KG1 (cell line): ENCODE results near the gene NABP1.

Experiments
- DNase-seq: peaks from one replicate; lab custom pipeline; 2025; lab: John Stamatoyannopoulos, UW

The NABP1 gene

DNA sequence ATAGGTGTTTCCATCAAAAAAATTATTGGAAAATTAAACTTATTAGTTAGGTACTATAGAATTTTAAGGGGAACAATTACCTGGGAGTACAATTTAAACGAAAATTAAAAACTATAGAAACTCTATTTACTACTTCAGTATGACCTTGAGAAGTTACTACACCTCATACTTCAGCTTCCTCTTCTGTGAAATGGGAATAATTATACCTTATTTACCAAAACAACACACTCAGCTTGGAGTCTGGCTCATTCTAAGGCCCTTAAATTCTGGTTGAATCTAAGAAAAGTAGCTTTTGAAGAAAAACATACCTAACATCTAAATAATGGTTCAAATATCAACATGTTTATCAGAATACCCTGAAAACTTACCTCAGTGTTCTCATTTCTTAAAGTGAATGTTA is 2.7 kb downstream of the NABP1 start:
- no peak for DNase-seq

DNA sequence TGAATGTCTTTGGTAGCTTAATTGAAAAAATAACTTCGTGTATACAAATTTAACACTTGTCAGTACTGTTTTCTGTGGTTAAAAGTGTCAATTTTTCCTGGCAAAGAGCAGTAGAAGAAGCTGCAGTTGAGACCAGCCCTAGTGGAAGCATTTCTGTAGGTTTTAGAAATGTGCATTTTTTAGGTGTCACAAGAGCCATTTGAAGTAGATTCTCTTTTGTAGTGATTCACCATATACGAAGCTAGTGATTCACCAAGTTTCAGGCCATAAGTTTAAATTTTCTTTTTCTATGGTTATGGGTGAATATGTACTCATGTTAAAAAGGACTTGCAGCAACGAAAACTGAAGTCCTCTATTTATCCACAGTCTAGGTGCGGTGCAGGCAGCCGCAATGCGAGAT is 4.2 kb downstream of the NABP1 start:
- DNase-seq, result no peak

DNA sequence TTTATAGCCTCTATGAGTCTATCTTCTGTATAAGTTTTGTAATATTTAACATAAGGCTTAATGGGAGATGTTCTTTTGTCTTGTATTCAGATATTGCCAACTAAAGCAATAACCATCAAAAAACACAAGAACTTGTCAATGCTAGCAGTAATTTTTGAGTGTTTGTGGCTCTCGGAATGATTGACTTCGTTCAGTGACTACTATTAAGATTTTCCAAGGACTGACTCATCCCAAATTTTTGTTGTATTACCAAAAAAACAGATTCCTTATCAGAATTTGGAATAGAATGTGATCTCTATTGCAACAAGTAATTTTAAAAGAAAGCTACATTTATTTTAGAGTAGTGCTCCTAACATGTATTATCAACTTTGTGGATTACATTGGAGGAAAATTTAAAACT is 8.1 kb downstream of the NABP1 start:
- no peak for DNase-seq

DNA sequence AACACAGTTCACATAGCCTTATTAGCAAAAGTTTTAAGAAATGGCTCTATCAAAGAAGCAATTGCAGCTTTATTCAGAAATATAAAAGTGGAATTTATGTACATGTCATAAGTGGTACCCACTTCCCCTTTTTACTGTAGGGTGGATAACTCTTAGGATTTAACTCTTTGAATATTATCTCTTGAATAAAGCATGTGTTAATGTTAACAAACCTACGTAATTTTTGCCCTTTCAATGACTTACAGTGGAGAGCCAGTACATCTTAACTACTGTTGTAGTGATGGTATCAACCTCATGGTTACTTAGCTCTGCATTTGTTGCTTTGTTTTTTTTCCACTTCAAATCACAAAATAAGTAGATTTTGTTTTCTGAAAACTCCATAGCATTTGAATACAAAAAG is 8.8 kb downstream of the NABP1 start:
- no peak for DNase-seq

DNA sequence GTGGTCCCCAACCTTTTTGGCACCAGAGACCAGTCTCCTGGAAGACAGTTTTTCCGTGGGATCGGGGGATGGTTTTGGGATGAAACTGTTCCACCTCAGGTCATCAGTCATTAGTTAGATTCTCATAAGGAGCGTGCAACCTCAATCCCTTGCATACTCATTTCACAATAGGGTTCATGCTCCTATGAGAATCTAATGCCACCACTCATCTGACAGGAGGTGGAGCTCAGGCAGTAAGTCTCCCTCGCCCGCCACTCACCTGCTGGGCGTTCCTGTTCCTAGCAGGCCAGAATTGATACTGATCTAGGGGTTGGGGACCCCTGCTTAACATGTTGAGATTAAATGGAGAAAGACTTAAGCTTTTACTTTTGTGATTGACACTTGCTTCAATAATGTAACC is 9.9 kb downstream of the NABP1 start:
- no peak for DNase-seq

DNA sequence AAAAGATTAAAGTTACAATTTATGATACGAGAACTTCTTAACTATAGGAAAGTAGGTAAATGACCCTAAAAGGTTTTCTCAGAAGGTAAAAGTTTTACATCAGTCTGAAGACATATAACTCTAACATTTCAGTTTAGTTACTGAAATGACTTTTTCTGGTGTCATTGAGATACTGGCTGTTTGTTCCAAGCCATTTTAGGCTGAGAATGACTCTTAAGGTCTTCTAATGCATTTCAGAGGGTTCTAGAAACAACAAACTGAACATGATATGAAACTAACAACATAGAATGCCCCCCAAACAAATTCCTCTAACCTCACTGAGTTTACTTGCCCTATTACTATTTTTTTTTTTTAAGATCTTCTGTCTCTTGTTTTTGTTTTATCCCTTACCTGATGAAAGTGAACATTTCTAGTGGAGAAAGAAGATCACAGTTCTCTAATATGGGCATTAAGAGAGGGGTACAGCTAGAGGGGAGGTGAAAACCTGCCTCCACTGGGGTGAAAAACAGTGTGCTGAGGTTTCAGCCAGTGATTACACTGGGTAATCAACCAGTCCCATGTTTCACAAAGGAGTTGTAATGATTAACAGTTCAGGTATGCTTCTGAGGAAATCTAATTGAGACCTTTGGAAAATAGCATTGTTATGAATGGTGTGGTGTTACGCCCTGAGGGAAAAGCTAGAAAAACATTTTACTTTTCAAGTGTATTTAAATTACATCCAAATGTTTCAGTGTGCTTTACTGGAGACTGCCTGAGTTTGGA is 11.2 kb downstream of the NABP1 start:
- no peak for DNase-seq

DNA sequence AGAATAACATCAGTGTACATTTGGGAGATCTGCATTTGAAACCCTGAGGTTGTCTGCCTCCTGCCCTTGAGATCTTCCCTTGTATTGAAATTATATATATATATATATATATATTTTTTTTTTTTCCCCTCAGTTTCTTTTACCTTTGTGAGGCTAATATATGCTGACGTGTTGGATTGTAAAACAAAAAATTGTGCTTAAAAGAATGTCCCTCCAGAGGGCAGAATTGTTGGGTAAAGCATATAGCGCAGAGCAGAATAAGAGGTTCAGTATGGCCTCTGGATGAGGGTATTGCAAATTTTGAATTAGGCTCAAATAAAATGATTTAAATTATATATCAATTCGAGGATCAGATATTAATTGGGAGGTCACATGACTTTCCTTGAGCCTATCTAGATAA is 12.4 kb downstream of the NABP1 start:
- DNase-seq, result no peak

DNA sequence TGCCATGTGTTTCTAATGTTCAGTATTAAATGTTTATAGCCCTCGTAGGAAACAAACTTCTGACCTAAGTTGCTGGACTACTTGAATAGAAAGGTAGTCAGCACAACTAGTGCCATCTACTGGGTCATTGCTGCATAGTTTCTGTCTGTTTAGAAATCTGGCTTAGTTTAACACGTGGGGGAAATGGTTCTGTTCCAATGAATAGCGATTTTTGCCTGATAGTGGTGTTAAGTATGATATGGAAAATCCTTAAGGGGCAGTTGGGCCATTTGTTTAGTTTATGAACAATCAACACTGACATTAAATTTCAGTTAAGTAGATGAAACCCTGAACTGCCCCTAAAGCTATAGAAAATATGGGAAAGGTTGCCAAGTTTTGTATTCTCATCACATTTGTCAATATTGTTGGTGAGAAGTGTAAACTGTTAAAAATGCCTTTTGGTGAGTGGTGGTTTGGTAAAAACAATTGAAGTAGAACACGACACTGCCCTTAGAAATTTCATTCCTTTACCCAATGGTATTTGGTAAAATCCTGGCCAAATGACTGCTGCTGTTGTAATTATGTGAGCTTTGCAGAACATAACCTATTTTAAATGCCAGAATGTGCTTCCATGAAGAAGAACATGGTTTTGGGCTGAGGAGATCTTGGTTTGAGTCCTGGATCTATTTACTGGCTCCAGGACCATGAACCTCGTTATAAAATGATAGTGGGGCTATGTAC is 13.2 kb downstream of the NABP1 start:
- no peak for DNase-seq

DNA sequence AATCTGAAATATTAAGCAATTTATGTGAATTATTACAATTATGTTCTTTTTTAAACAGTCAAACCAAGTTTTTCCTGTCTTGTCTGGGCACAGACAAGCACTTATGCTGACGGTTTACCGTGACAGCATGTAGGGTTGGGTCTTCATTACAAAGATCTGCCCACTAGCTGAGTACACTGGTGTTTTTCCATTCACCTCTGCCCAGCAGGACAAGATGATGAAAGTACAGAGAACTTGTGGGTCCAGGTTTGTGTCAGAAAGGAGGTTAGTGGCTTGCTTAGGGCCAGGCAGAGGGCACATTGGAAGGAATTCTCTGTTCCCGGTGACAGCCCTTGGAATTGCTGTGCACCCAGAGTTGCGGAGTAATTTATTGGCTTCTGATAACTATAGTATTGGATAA is 14.0 kb downstream of the NABP1 start:
- DNase-seq, result no peak

DNA sequence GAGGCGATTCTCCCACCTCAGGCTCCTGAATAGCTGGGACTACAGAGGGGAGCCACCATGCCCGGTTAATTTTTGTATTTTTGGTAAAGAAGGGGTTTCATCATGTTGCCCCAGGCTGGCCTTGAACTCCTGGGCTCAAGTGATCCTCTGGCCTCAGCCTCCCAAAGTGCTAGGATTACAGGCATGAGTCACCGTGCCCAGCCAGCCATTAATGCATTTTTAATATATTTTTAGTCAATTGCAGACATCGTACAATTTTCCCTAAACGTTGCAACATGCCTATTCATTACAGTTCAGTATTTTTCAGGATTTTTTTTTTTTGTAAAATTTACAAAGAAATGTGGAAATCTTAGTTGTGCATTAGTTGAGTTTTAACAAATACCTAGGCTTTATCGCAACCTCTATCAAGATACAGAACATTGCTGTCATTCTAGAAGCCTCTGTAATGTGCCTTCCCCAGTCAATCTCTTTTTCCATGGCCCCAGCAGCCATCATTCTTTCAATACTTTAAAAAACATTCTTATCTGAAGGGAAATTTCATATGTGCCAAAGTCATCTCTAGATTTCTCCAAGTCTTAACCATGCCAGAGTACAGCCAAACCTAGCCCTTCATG is 14.7 kb downstream of the NABP1 start:
- DNase-seq, result no peak

DNA sequence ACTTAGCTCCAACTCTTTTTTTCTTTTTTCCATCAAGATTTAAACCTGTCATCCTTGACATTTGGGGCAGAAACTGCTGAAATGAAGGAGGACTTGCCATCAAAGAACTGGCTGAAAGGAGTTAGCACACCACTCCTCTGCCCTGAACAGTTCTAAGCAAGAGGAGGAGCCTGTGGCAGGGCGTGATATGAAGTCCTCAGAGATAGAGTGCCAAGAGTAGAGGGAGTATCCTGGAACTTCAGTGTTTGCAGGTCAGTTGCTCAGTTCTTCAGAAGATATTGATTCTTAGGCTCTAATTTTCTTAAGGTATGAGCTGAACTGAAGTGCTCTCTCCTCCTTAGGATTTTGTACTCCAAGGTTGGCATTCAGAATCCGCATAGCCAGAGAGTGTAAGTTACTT is 15.2 kb downstream of the NABP1 start:
- no peak for DNase-seq

DNA sequence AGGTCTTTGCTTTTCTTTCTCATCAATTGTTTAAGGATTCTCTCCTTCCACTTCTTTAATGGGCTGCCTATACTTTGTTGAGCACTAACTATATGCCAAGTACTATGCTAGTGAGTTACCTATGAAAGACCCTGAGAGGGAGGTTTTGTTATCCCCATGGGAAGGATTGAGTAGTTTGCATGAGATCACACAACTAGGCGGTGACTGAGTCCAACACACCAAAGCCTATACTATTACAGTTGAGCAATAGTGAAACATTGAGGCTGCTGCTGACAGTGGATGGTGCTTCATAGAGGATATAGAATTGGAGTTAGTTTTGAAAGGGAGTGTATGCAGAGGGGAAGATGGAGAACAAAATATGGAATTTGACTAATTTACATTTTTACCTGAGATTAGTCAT is 15.8 kb downstream of the NABP1 start:
- DNase-seq, result no peak

DNA sequence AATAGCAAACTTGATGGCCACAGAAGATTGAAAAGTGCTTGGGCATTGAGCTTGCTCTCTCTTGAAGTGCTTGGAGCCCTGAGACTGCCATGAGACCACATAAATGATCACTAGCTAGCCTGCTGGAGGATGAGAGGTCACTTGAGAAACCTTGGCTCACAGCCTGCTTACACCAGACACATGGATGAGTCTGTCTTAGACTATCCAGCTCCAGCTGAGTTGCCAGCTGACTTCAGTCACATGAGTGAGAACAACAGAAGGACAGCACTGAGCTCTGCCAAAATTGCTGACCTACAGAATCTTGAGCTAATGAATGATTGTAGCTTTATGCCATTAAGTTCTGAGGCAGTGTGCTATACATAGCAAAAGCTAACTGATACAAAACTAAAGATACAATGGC is 18.1 kb downstream of the NABP1 start:
- DNase-seq, result no peak

DNA sequence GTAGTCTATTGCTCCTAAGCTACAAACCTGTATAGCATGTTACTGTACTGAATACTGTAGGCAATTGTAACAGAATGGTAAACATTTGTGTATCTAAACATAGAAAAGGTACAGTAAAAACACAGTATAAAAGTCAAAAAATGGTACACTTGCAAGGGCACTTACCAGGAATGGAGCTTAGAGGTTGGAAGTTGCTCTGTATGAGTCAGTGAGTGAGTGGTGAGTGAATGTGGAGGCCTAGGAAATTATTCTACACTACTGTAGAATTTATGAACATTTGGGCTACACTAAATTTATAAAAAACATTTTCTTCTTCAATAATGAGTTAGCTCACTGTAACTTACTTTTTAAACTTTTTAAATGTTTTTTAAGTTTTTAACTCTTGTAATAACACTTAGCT is 19.0 kb downstream of the NABP1 start:
- DNase-seq, result no peak

DNA sequence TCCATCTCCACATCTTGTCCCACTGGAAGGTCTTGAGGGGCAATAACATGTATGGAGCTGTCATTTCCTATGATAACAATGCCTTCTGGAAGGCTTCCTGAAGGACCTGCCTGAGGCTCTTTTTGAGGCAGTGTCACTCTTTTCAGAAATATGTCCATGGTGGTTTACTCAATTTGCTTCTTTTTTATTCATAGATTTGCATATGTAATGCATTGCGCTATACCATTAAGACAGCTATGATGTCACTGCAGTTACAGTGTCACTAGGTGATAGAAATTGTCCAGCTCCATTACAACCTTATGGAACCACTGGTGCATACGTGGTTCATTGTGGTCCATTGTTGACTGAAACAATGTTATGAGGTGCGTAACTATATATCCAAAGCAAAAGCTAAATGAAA is 19.9 kb downstream of the NABP1 start:
- DNase-seq, result no peak

DNA sequence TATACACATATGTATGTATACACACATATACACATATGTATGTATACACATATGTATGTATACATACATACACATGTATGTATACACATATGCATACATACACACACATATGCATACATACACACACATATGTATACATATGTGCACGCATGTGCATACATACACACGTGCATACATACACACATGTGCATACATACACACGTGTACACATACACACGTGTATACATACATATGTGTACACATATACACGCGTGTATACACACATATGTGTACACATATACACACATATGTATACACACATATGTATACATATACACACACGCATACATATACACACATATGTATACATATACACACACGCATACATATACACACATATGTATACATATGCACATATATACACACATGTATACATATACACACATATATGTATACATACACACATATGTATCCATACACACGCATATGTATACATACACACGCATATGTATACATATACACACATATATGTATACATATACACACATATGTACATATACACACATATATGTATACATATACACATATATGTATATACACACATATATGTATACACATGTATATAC is 21.5 kb downstream of the NABP1 start:
- no peak for DNase-seq

DNA sequence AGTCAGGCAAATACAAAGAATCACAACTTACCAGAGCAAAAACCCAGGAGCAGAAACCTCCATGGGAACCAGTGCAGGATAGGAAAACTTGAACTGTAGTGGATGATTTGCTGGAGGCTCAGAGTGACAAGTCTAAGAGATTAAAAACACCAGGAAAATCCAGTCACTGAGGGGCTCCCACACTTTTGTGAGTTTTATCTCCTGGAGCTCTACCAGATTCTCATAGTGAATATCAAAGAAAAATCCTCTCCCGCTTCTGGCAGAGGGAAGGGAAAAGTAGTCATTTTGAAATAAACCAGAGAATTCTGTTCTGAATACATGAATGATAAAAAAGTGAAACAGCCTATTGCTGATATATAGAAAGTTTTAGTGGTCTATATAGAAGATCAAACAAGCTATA is 23.1 kb downstream of the NABP1 start:
- no peak for DNase-seq

DNA sequence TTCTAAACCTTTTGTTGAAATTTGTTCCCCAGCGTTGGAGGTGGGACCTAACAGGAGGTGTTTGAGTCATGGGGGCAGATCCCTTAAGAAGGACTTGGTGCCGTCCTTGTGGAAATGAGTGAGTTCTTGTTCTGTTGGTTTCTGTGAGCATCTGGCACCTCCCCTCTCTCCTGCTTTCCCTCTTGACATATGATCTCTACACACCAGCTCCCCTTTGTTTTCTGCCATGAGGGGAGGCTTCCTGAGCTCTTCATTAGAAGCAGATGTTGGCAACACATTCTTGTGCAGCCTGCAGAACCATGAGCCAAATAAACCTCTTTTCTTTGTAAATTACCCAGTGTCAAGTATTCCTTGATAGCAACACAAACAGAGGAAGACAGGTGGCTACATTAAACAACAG is 23.8 kb downstream of the NABP1 start:
- no peak for DNase-seq

DNA sequence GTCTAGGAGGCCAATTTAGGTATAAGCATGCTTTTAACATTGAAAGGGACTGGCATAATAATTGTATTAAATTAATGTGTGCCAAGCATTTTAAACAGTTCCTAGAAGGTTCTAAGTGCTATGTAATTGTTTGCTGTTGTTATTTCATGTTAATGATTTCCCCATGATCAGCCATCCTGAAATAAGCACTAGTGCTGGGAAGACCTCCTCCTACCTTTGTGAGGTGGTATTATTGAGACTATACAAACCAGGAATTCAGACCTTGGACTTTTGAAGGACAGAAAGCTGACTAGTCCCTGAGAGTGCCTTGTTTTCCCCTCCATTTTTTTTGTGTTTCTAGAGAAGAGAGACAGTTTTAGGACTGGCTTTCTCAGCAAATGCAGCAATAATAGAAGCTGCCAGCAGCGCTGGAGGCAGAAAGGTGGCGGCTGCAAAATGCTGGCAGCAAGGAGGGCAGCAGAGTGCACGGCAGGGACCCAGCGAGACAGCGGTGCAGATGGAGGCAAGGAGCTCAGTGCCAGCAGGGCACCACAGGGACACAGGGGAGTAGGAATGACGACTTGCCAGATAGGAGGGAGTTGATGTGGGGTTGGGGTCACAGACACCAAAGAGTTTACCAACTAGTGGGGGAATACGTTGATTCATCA is 25.3 kb downstream of the NABP1 start:
- DNase-seq, result no peak

DNA sequence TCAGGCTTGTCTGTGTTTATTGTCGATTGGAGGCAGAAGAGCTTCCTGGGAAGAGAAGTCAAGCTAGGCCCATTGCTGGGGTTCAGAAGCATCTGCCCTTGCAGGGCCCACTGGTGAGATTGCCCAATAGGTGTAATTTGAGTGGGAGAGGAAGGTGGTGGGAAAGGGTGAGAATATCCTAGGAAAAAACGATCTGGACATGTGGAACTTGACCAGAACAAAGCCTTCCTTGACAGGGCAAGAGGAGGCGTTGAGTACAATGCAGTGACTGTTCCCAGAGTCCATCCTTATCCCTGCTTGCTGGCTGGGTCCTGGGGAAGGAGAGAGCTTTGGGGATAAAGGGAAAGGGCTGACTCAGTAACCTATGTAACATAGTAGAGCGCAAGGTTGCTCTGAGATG is 27.1 kb downstream of the NABP1 start:
- no peak for DNase-seq

DNA sequence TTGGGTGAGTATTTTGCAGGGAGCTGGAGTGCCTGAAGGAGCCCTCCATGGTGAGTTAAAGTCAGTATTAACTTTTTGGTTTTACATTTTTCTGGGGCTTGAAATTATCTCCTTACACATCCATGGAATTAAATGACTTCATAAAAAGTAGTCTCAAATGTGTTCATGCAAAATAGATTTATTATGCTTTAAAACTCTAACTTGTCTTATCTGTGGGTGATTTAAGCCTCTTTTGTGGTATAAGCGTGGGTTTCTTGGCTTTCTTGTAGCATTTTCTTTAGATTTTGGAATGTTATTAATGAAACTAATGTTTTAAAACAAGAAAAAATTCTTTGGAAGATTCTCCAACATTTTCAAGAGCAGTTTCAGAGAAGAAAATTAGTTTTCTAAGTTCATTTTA is 27.8 kb downstream of the NABP1 start:
- no peak for DNase-seq

DNA sequence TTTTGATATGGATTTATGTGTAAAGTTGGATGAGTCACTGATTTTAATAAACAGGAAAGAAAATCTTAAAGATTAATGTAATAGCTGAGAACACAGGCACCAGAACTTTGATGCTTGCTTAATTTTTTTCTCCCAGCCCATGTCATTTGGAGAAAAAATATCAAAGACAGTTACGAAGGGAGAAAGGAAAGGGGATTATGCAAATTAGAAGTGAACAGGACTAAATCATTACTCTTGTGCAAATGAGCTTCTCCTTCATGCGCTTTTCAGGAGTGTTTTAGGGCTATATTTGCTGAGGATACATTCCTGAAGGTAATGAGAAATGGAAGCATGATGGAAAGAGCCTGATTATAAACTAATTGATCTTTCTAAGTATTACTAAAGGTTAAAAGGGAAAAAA is 28.9 kb downstream of the NABP1 start:
- DNase-seq, result no peak

DNA sequence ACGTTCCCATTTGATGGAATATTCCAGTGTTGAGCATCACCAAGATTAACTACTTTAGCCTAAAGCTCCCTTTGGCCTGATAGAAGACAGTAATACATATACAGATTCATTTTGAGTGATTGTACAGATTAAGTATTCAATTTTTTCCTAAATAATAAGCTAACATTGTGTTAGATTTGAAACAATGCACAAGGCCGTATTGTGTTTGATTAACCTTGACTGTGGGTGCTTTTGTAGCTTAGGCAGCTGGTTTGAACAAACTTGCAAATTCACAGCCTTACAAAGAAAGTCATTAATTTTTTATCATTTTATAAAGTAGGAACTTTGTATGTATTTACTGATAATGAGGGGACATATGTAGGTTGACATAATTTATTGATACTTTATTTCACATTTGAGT is 29.6 kb downstream of the NABP1 start:
- DNase-seq, result no peak
